ENCODE results near the gene GARS1.

The GARS1 gene

DNA sequence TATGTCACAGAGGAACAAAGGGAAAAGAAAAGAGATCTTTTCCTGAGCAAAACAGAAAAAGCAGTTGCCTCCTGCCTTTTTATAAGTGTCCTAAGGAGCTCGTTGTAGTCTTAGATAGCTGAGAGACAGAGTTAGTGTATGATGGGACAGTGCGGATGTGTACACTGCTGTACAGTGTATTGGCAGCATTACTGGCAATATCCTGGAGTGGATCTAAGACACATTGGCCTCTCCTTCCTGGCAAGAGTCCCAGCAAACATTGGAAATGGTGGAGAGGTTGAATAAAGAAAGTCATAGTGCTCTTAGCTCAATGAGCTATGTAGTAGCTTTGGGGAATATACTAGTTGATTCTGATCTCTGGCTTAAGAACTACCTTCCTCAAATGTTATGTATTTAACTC lies 22.7 kb downstream of the GARS1 start:
- TF ChIP-seq, protein P1, sequence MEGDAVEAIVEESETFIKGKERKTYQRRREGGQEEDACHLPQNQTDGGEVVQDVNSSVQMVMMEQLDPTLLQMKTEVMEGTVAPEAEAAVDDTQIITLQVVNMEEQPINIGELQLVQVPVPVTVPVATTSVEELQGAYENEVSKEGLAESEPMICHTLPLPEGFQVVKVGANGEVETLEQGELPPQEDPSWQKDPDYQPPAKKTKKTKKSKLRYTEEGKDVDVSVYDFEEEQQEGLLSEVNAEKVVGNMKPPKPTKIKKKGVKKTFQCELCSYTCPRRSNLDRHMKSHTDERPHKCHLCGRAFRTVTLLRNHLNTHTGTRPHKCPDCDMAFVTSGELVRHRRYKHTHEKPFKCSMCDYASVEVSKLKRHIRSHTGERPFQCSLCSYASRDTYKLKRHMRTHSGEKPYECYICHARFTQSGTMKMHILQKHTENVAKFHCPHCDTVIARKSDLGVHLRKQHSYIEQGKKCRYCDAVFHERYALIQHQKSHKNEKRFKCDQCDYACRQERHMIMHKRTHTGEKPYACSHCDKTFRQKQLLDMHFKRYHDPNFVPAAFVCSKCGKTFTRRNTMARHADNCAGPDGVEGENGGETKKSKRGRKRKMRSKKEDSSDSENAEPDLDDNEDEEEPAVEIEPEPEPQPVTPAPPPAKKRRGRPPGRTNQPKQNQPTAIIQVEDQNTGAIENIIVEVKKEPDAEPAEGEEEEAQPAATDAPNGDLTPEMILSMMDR (IDR thresholded peaks at IDR 0.05; ENCODE audit: control extremely low read depth, extremely low read depth, low read depth, missing control alignments): no peak
- no peak for DNase-seq (ENCODE audit: extremely low spot score)
- ChIA-PET POLR2A (no interaction called here), CTCF (interaction anchor here (1.4 to 2.4 kb wide), 2 partner anchors 8 to 21 kb away, joined by 3 to 8 read pairs; no protein-coding TSS in a partner anchor)

DNA sequence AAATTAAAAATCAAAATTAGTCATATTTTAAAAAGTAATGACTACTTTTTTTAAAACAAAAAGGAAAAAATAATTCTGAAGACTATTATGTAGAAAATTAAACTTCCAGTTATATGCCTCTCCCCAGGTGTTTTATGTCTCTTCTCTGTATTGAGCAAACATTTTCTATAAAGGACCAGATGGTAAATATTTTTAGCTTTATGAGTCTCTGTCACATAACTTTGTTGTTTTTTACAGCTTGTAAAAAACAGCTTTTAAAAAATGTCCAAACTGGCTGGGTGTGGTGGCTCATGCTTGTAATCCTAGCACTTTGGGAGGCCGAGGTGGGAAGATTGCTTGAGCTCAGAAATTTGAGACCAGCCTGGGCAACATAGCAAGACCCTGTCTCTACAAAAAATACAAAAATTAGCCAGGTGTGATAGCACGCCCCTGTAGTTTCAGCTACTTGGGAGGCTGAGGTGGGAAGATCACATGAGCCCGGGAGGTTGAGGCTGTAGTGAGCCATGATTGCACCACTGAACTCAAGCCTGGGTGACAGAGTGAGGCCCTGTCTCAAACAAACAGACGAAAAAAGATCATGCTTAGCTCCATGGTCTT lies 23.5 kb downstream of the GARS1 start:
- TF ChIP-seq, protein P1 (IDR thresholded peaks at IDR 0.05; ENCODE audit: control extremely low read depth, extremely low read depth, low read depth, missing control alignments): no peak
- CTCF ChIA-PET: interaction anchor here (0.9 to 2.4 kb wide), 4 partner anchors 9 to 16 kb away, joined by 3 to 8 read pairs (median 3); no protein-coding TSS in a partner anchor
- DNase-seq (ENCODE audit: extremely low spot score): no peak
- POLR2A ChIA-PET: no interaction called here

DNA sequence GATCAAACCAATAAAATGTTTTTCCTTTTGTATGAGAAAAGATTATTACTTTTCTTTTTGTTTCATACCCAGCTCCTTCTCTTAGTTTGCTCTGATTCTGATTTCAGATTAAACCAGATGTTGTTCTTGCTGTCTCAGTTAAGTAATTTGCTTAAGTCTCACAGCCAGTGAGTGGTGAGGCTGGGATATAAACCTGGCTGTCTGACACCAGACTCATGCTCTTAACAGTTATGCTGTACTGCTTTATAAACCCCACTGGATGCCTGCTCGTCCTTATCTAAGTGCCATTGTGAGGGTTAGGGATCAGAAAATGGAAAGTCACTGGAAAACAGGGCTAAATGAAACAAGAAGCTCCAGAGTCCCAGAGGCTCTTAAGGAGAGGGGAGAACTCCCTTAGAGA lies 24.3 kb downstream of the GARS1 start:
- POLR2A ChIA-PET: no interaction called here
- TF ChIP-seq, protein P1 (IDR thresholded peaks at IDR 0.05; ENCODE audit: control extremely low read depth, extremely low read depth, low read depth, missing control alignments): no peak
- CTCF ChIA-PET: interaction anchor here (0.8 to 2.4 kb wide), 6 partner anchors 10 to 656 kb away, joined by 3 to 8 read pairs (median 3); no protein-coding TSS in a partner anchor
- no peak for DNase-seq (ENCODE audit: extremely low spot score)

DNA sequence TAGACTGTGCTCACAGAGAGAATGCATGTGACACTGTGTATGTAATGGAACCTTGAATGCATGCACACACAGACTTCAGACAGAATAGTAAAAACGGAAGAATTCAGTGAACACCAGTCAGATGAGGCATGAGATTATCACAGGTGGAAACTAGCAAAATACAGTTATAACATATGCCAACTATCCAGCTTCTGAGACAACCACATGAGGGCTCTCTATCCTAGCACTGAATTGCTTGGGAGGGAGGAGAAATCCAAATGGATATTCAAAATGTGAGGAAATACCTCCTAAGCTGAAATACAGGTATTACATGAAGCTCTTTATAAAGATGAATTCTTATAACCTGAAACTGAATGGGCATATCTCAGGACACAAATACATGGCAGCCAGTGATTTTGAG lies 30.6 kb downstream of the GARS1 start:
- CTCF ChIA-PET: no interaction called here
- TF ChIP-seq, protein P1 (IDR thresholded peaks at IDR 0.05; ENCODE audit: control extremely low read depth, extremely low read depth, low read depth, missing control alignments): no peak
- no peak for DNase-seq (ENCODE audit: extremely low spot score)
- POLR2A ChIA-PET: no interaction called here

DNA sequence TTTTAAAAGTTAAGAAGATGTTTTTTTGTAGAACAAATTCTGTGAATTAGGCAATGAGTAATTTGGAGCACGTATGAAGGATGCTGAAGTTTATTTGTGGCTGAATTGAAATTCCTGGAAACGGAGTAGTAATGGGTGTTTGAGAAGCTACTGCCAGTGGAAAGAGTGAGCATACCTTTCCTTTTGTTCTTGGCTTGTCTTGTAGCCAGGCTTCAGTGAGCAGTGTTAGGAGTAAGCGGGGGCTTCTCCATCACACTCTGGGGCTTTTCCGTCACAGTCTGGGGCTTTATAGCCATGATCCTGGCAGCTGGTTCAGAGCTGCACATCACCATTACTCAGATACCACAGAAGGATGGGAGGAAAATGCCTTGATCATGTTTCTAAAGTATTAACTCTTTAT lies 32.3 kb downstream of the GARS1 start:
- ChIA-PET CTCF (interaction anchor here (1.0 to 1.4 kb wide), 4 partner anchors 12 to 34 kb away, joined by 3 to 4 read pairs (median 4); no protein-coding TSS in a partner anchor), POLR2A (no interaction called here)
- TF ChIP-seq, protein P1 (IDR thresholded peaks at IDR 0.05; ENCODE audit: control extremely low read depth, extremely low read depth, low read depth, missing control alignments): no peak
- DNase-seq (ENCODE audit: extremely low spot score): no peak

DNA sequence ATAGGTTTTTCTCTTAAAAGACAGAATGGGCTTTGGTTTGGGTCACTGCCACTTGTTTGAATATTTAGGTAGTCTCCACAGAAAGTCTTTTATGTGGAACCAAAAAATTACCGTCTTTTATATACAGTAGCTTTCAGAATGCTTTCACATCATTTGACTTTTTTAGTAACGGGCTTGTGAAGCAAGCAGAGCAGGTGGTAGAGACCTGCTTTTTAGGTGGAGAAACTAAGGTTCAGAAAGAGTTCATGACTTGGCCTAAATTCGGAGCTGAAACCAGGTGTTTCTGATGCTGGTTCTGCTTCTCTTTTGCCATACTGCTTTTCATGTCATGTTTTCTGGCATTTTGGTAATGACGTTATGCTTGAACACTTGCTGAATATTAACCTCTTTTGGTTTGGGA lies 36.3 kb downstream of the GARS1 start:
- CTCF ChIA-PET: interaction anchor here (1.0 to 1.1 kb wide), 3 partner anchors 9 to 13 kb away, joined by 3 to 4 read pairs (median 3); no protein-coding TSS in a partner anchor
- TF ChIP-seq, protein P1 (IDR thresholded peaks at IDR 0.05; ENCODE audit: control extremely low read depth, extremely low read depth, low read depth, missing control alignments): no peak
- peak; percentile 36 for DNase-seq (ENCODE audit: extremely low spot score)
- POLR2A ChIA-PET: interaction anchor here (0.7 kb wide), 1 partner anchor 168 kb away, joined by 10 read pairs; no protein-coding TSS in a partner anchor
